K562 (cell line): Measurements from ENCODE around the gene VPS4A.

ENCODE experiments used
- CTCF ChIP-seq, 3 experiments: IDR thresholded peaks in 2 of 3; conservative IDR thresholded peaks in 1 of 3; 2 replicates each; pipeline ENCODE4 v1.5.1; 2011 to 2012; ENCODE audit warnings: low read length in 3 of 3, mild to moderate bottlenecking in 3 of 3, control low read depth in 2 of 3, improper control_type of control experiment in 1 of 3, inconsistent platforms in 1 of 3, low read depth in 1 of 3, mixed read lengths in 1 of 3, moderate library complexity in 1 of 3; ENCODE audit not compliant: insufficient read depth in 2 of 3
- E2F5 ChIP-seq: sonication (generic); formaldehyde crosslinking; IDR thresholded peaks from 2 replicates; pipeline ENCODE4 v1.8.0; 2022; ENCODE audit warnings: mild to moderate bottlenecking, missing genetic modification reagents
- ELK1 ChIP-seq: sonication (generic); formaldehyde crosslinking; IDR thresholded peaks from 2 replicates; pipeline ENCODE4 v1.8.1; 2022; ENCODE audit warnings: missing genetic modification reagents
- FOS ChIP-seq: IDR thresholded peaks from 3 replicates; pipeline ENCODE4 v1.6.1; 2011; ENCODE audit not compliant: insufficient read length; ENCODE audit errors: extremely low read depth
- HNRNPUL1 ChIP-seq: fragments of 200-400 bp; formaldehyde crosslinking; IDR thresholded peaks from 2 replicates; pipeline ENCODE4 v1.6.1; 2017; ENCODE audit warnings: low read length
- L3MBTL2 ChIP-seq: fragments of 450-650 bp; IDR thresholded peaks from 2 replicates; pipeline ENCODE4 v1.6.1; 2016; ENCODE audit warnings: mild to moderate bottlenecking, moderate library complexity
- NFIC ChIP-seq: fragments of 450-650 bp; IDR thresholded peaks from 2 replicates; pipeline ENCODE4 v1.6.1; 2017; ENCODE audit warnings: mild to moderate bottlenecking, inconsistent platforms
- SIN3B ChIP-seq: fragments of 450-650 bp; IDR thresholded peaks from 2 replicates; pipeline ENCODE4 v1.6.1; 2017; ENCODE audit warnings: low read depth, mild to moderate bottlenecking, moderate library complexity
- SRF ChIP-seq, 2 experiments: fragments of 250-450, 450-650 bp in 1 of 2; sonication (Bioruptor Pico) in 1 of 2; sonication (generic) in 1 of 2; formaldehyde crosslinking; IDR thresholded peaks; 2 replicates each; pipeline versions ENCODE4 v1.5.0 to v1.5.1; 2020 to 2022; ENCODE audit warnings: mild to moderate bottlenecking in 1 of 2, missing genetic modification reagents in 1 of 2

GRCh38 chr16:69326172-69326873 is 15.2 kb downstream of the VPS4A start:
- TF ChIP-seq FOS (no peak), ELK1 (no peak), CTCF (IDR thresholded peaks at IDR 0.05 in 2 of 3, conservative IDR thresholded peaks at IDR 0.05 in 1 of 3; ENCODE audit: insufficient read depth in 2 of 3, low read depth in 1 of 3, low read length in 3 of 3) (no peak), L3MBTL2 (no peak), SIN3B (no peak), SRF (CRISPR knock-in tag; IDR thresholded peaks at IDR 0.05) (no peak), NFIC (no peak), E2F5 (CRISPR knock-in tag) (no peak), HNRNPUL1 (no peak)
